ENCODE results near the gene TGM3.

TGM3 gene

GRCh38 chr20:2349801-2350200, 54.0 kb downstream of the TGM3 start:
- peaks cover 1% of the 10 kb centered on the region; the same call in 1 of the 2 replicates for H3K4me1 ChIP-seq (ENCODE audit: control insufficient read depth, insufficient read depth, low read length)
- H3K27me3 ChIP-seq (ENCODE audit: control insufficient read depth, insufficient read depth, low read length): no peaks in the 10 kb centered on the region
- H3K27ac ChIP-seq (ENCODE audit: low read length): no peak overlapping the region
- H3K4me3 ChIP-seq (ENCODE audit: low read length): no peak overlapping the region
- no peak for DNase-seq (ENCODE audit: low read depth, low spot score)
- no peaks in the 10 kb centered on the region for H3K9me3 ChIP-seq (ENCODE audit: control insufficient read depth, insufficient read depth, low read length)
- WGBS (ENCODE audit: insufficient coverage, insufficient read length): no CpG with 5 or more reads among the region's 4 CpGs
- H3K36me3 ChIP-seq (ENCODE audit: control insufficient read depth, insufficient read depth, low read length): no peaks in the 10 kb centered on the region

- no peaks in the 10 kb centered on the region for H3K9me3 ChIP-seq (ENCODE audit: control insufficient read depth, insufficient read depth, low read length)
- no CpG with 5 or more reads among the region's 5 CpGs for WGBS (ENCODE audit: insufficient coverage, insufficient read length)
- H3K4me3 ChIP-seq (ENCODE audit: low read length): no peak overlapping the region
These were observed 54.8 kb downstream of the TGM3 start for GRCh38 chr20:2350606-2351005.

GRCh38 chr20:2353231-2353630, 57.4 kb downstream of the TGM3 start:
- peaks cover 1% of the 10 kb centered on the region; the same call in 1 of the 2 replicates for H3K4me1 ChIP-seq (ENCODE audit: control insufficient read depth, insufficient read depth, low read length)
- WGBS (ENCODE audit: insufficient coverage, insufficient read length): no CpG with 5 or more reads among the region's 3 CpGs
- H3K36me3 ChIP-seq (ENCODE audit: control insufficient read depth, insufficient read depth, low read length): no peaks in the 10 kb centered on the region
- H3K9me3 ChIP-seq (ENCODE audit: control insufficient read depth, insufficient read depth, low read length): no peaks in the 10 kb centered on the region
- no peak for DNase-seq (ENCODE audit: low read depth, low spot score)
- no peak overlapping the region for H3K27ac ChIP-seq (ENCODE audit: low read length)
- no peak overlapping the region for H3K4me3 ChIP-seq (ENCODE audit: low read length)
- H3K27me3 ChIP-seq (ENCODE audit: control insufficient read depth, insufficient read depth, low read length): no peaks in the 10 kb centered on the region

More at GRCh38 chr20:2350606-2351005, 54.8 kb downstream of the TGM3 start:
- DNase-seq (ENCODE audit: low read depth, low spot score): no peak
- no peak overlapping the region for H3K27ac ChIP-seq (ENCODE audit: low read length)
- peaks cover 1% of the 10 kb centered on the region; the same call in 1 of the 2 replicates for H3K4me1 ChIP-seq (ENCODE audit: control insufficient read depth, insufficient read depth, low read length)
- no peaks in the 10 kb centered on the region for H3K36me3 ChIP-seq (ENCODE audit: control insufficient read depth, insufficient read depth, low read length)
- H3K27me3 ChIP-seq (ENCODE audit: control insufficient read depth, insufficient read depth, low read length): no peaks in the 10 kb centered on the region

GRCh38 chr20:2357114-2357513, 61.3 kb downstream of the TGM3 start:
- WGBS (ENCODE audit: insufficient coverage, insufficient read length): no CpG with 5 or more reads among the region's 2 CpGs
- H3K36me3 ChIP-seq (ENCODE audit: control insufficient read depth, insufficient read depth, low read length): no peaks in the 10 kb centered on the region

GRCh38 chr20:2358006-2358405, 62.2 kb downstream of the TGM3 start:
- no peaks in the 10 kb centered on the region for H3K36me3 ChIP-seq (ENCODE audit: control insufficient read depth, insufficient read depth, low read length)
- DNase-seq (ENCODE audit: low read depth, low spot score): no peak
- H3K9me3 ChIP-seq (ENCODE audit: control insufficient read depth, insufficient read depth, low read length): no peaks in the 10 kb centered on the region
- no peak overlapping the region for H3K4me3 ChIP-seq (ENCODE audit: low read length)
- no CpG with 5 or more reads among the region's 3 CpGs for WGBS (ENCODE audit: insufficient coverage, insufficient read length)
- H3K4me1 ChIP-seq (ENCODE audit: control insufficient read depth, insufficient read depth, low read length): no peaks in the 10 kb centered on the region
- H3K27ac ChIP-seq (ENCODE audit: low read length): no peak overlapping the region
- H3K27me3 ChIP-seq (ENCODE audit: control insufficient read depth, insufficient read depth, low read length): no peaks in the 10 kb centered on the region

More at GRCh38 chr20:2357114-2357513, 61.3 kb downstream of the TGM3 start:
- Histone ChIP-seq H3K27ac (ENCODE audit: low read length) (no peak overlapping the region), H3K27me3 (ENCODE audit: control insufficient read depth, insufficient read depth, low read length) (no peaks in the 10 kb centered on the region), H3K4me3 (ENCODE audit: low read length) (no peak overlapping the region), H3K4me1 (ENCODE audit: control insufficient read depth, insufficient read depth, low read length) (peaks cover 1% of the 10 kb centered on the region; the same call in 1 of the 2 replicates), H3K9me3 (ENCODE audit: control insufficient read depth, insufficient read depth, low read length) (no peaks in the 10 kb centered on the region)
- DNase-seq (ENCODE audit: low read depth, low spot score): no peak

GRCh38 chr20:2361035-2361593, 65.3 kb downstream of the TGM3 start:
- no peaks in the 10 kb centered on the region for H3K27me3 ChIP-seq (ENCODE audit: control insufficient read depth, insufficient read depth, low read length)
- H3K4me3 ChIP-seq (ENCODE audit: low read length): no peak overlapping the region
- no peaks in the 10 kb centered on the region for H3K9me3 ChIP-seq (ENCODE audit: control insufficient read depth, insufficient read depth, low read length)
- no peaks in the 10 kb centered on the region for H3K36me3 ChIP-seq (ENCODE audit: control insufficient read depth, insufficient read depth, low read length)
- no peak for DNase-seq (ENCODE audit: low read depth, low spot score)
- H3K27ac ChIP-seq (ENCODE audit: low read length): no peak overlapping the region
- no peaks in the 10 kb centered on the region for H3K4me1 ChIP-seq (ENCODE audit: control insufficient read depth, insufficient read depth, low read length)

- DNase-seq (ENCODE audit: low read depth, low spot score): no peak
These were observed 67.4 kb downstream of the TGM3 start for GRCh38 chr20:2363187-2363586.

GRCh38 chr20:2363587-2363986, 67.8 kb downstream of the TGM3 start:
- DNase-seq (ENCODE audit: low read depth, low spot score): no peak
- Histone ChIP-seq H3K4me3 (ENCODE audit: low read length) (no peak overlapping the region), H3K27me3 (ENCODE audit: control insufficient read depth, insufficient read depth, low read length) (no peaks in the 10 kb centered on the region), H3K4me1 (ENCODE audit: control insufficient read depth, insufficient read depth, low read length) (no peaks in the 10 kb centered on the region), H3K36me3 (ENCODE audit: control insufficient read depth, insufficient read depth, low read length) (no peaks in the 10 kb centered on the region), H3K9me3 (ENCODE audit: control insufficient read depth, insufficient read depth, low read length) (no peaks in the 10 kb centered on the region), H3K27ac (ENCODE audit: low read length) (no peak overlapping the region)
- WGBS (ENCODE audit: insufficient coverage, insufficient read length): no CpG with 5 or more reads among the region's 1 CpG

More at GRCh38 chr20:2363187-2363586, 67.4 kb downstream of the TGM3 start:
- Histone ChIP-seq H3K4me3 (ENCODE audit: low read length) (no peak overlapping the region), H3K4me1 (ENCODE audit: control insufficient read depth, insufficient read depth, low read length) (no peaks in the 10 kb centered on the region), H3K36me3 (ENCODE audit: control insufficient read depth, insufficient read depth, low read length) (no peaks in the 10 kb centered on the region), H3K9me3 (ENCODE audit: control insufficient read depth, insufficient read depth, low read length) (no peaks in the 10 kb centered on the region), H3K27me3 (ENCODE audit: control insufficient read depth, insufficient read depth, low read length) (no peaks in the 10 kb centered on the region), H3K27ac (ENCODE audit: low read length) (no peak overlapping the region)
- WGBS (ENCODE audit: insufficient coverage, insufficient read length): no CpG with 5 or more reads among the region's 2 CpGs

- no peaks in the 10 kb centered on the region for H3K36me3 ChIP-seq (ENCODE audit: control insufficient read depth, insufficient read depth, low read length)
- H3K4me1 ChIP-seq (ENCODE audit: control insufficient read depth, insufficient read depth, low read length): no peaks in the 10 kb centered on the region
- WGBS (ENCODE audit: insufficient coverage, insufficient read length): no CpG with 5 or more reads among the region's 4 CpGs
- H3K27me3 ChIP-seq (ENCODE audit: control insufficient read depth, insufficient read depth, low read length): no peaks in the 10 kb centered on the region
- no peak for DNase-seq (ENCODE audit: low read depth, low spot score)
- H3K9me3 ChIP-seq (ENCODE audit: control insufficient read depth, insufficient read depth, low read length): no peaks in the 10 kb centered on the region
- H3K27ac ChIP-seq (ENCODE audit: low read length): no peak overlapping the region
- H3K4me3 ChIP-seq (ENCODE audit: low read length): no peak overlapping the region
These were observed 68.2 kb downstream of the TGM3 start for GRCh38 chr20:2364044-2364443.

GRCh38 chr20:2365091-2365490, 69.3 kb downstream of the TGM3 start:
- H3K36me3 ChIP-seq (ENCODE audit: control insufficient read depth, insufficient read depth, low read length): no peaks in the 10 kb centered on the region
- H3K4me1 ChIP-seq (ENCODE audit: control insufficient read depth, insufficient read depth, low read length): no peaks in the 10 kb centered on the region
- H3K27ac ChIP-seq (ENCODE audit: low read length): no peak overlapping the region
- no peak for DNase-seq (ENCODE audit: low read depth, low spot score)
- no peaks in the 10 kb centered on the region for H3K9me3 ChIP-seq (ENCODE audit: control insufficient read depth, insufficient read depth, low read length)
- H3K4me3 ChIP-seq (ENCODE audit: low read length): no peak overlapping the region
- no peaks in the 10 kb centered on the region for H3K27me3 ChIP-seq (ENCODE audit: control insufficient read depth, insufficient read depth, low read length)
- WGBS (ENCODE audit: insufficient coverage, insufficient read length): no CpG with 5 or more reads among the region's 2 CpGs

GRCh38 chr20:2365666-2366065, 69.9 kb downstream of the TGM3 start:
- Histone ChIP-seq H3K4me3 (ENCODE audit: low read length) (no peak overlapping the region), H3K9me3 (ENCODE audit: control insufficient read depth, insufficient read depth, low read length) (no peaks in the 10 kb centered on the region), H3K27me3 (ENCODE audit: control insufficient read depth, insufficient read depth, low read length) (no peaks in the 10 kb centered on the region), H3K27ac (ENCODE audit: low read length) (no peak overlapping the region), H3K36me3 (ENCODE audit: control insufficient read depth, insufficient read depth, low read length) (no peaks in the 10 kb centered on the region), H3K4me1 (ENCODE audit: control insufficient read depth, insufficient read depth, low read length) (no peaks in the 10 kb centered on the region)
- whole genome bisulfite sequencing (ENCODE audit: insufficient coverage, insufficient read length): no CpG with 5 or more reads among the region's 3 CpGs
- DNase-seq (ENCODE audit: low read depth, low spot score): no peak

All from iPS DF 6.9 (cell line).